Glomerular visceral epithelial cell (primary cell): ENCODE measurements around the gene GPBAR1.

Source experiments
- DNase-seq: peaks from one replicate; pipeline ENCODE4 v3.0.0-alpha.2; 2016; ENCODE audit errors: extremely low spot score

The GPBAR1 gene

GRCh38 chr2:218244204-218244603 is 16.6 kb upstream of the GPBAR1 start:
- DNase-seq = no peak

GRCh38 chr2:218244665-218245064 is 16.1 kb upstream of the GPBAR1 start:
- DNase-seq = no peak

- DNase-seq = no peak
Measured at GRCh38 chr2:218245214-218245613, 15.6 kb upstream of the GPBAR1 start.

- no peak for DNase-seq
Measured at GRCh38 chr2:218249691-218250090, 11.1 kb upstream of the GPBAR1 start.

GRCh38 chr2:218252509-218253231 is 8.1 kb upstream of the GPBAR1 start:
- no peak for DNase-seq

- DNase-seq = no peak
Measured at GRCh38 chr2:218253232-218253625, 7.6 kb upstream of the GPBAR1 start.

- peak; percentile 34 for DNase-seq
Measured at GRCh38 chr2:218255446-218255845, 5.4 kb upstream of the GPBAR1 start.

GRCh38 chr2:218256612-218257350 is 4.0 kb upstream of the GPBAR1 start:
- no peak for DNase-seq

GRCh38 chr2:218257390-218257981 is 3.3 kb upstream of the GPBAR1 start:
- DNase-seq = peak; percentile 34

GRCh38 chr2:218259099-218259961 is 1.5 kb upstream of the GPBAR1 start:
- DNase-seq = peak; percentile 51

- no peak for DNase-seq
Measured at GRCh38 chr2:218260166-218260565, 649 bp upstream of the GPBAR1 start.

GRCh38 chr2:218261423-218262236 is 815 bp downstream of the GPBAR1 start:
- no peak for DNase-seq

- DNase-seq = no peak
Measured at GRCh38 chr2:218262237-218262600, 1.4 kb downstream of the GPBAR1 start.

- no peak for DNase-seq
Measured at GRCh38 chr2:218262631-218263586, 2.1 kb downstream of the GPBAR1 start.

GRCh38 chr2:218263817-218264641 is 3.2 kb downstream of the GPBAR1 start:
- DNase-seq = no peak

- no peak for DNase-seq
Measured at GRCh38 chr2:218264773-218265561, 4.2 kb downstream of the GPBAR1 start.

- DNase-seq = no peak
Measured at GRCh38 chr2:218265626-218266025, 4.8 kb downstream of the GPBAR1 start.

- no peak for DNase-seq
Measured at GRCh38 chr2:218266316-218266979, 5.6 kb downstream of the GPBAR1 start.
